IMR-90 (cell line): ENCODE measurements around the gene GALR1. TPM values are rescaled to one million over a fixed set of nuclear protein-coding genes. Genes with fewer than 3 reads are reported as not detected.

ENCODE experiments used
- ATAC-seq: fragments of 200-7000 bp; cut with Tn5 transposase; 2 replicates; pipeline ENCODE4 v1.9.1; 2020; ENCODE audit warnings: low read depth, mild to moderate bottlenecking, moderate library complexity
- BruUV-seq: library from RNA; stranded (reverse); fragments of 400-500 nt; replicated peaks from 2 replicates; lab custom pipeline; 2021; lab: Mats Ljungman, UMichigan
- CTCF ChIA-PET: fragments of 300-600 bp; formaldehyde crosslinking; extraction: SDS; loops from one replicate; lab custom pipeline; 2021; ENCODE audit warnings: antibody characterized with exemption; lab: Yijun Ruan, JAX
- POLR2A ChIA-PET: fragments of 300-600 bp; sonication (Branson Sonifier 250); formaldehyde crosslinking; loops from one replicate; lab custom pipeline; 2022; ENCODE audit warnings: antibody characterized with exemption; ENCODE audit not compliant: unreplicated experiment; lab: Charles Lee
- DNase-seq: peaks from one replicate; pipeline ENCODE4 v3.0.0; 2013
- H2AFZ ChIP-seq: replicated peaks from 2 replicates; pipeline ENCODE3; 2013; ENCODE audit warnings: low read length, mild to moderate bottlenecking; ENCODE audit not compliant: poor library complexity
- H2AK5ac ChIP-seq: 2 replicates; pipeline ENCODE4 v1.6.1; 2013; ENCODE audit warnings: low read depth, low read length, inconsistent platforms
- H2AK9ac ChIP-seq: replicated peaks from 2 replicates; pipeline ENCODE3; 2013; ENCODE audit warnings: mild to moderate bottlenecking, low read depth, low read length, moderate library complexity; ENCODE audit not compliant: poor library complexity
- H2BK120ac ChIP-seq: 2 replicates; pipeline ENCODE4 v1.6.1; 2013; ENCODE audit warnings: low read depth, low read length, inconsistent platforms
- H2BK15ac ChIP-seq: 3 replicates; pipeline ENCODE4 v1.6.1; 2013; ENCODE audit warnings: low read depth, low read length, inconsistent platforms
- H2BK20ac ChIP-seq: 2 replicates; pipeline ENCODE4 v1.6.1; 2013; ENCODE audit warnings: low read depth, mild to moderate bottlenecking, inconsistent platforms, low read length, moderate library complexity
- H2BK5ac ChIP-seq: 2 replicates; pipeline ENCODE4 v1.6.1; 2013; ENCODE audit warnings: mild to moderate bottlenecking, low read depth, low read length, inconsistent platforms; ENCODE audit not compliant: poor library complexity, severe bottlenecking
- H3K14ac ChIP-seq: replicated peaks from 2 replicates; pipeline ENCODE4 v1.6.1; 2013; ENCODE audit warnings: low read depth, low read length, inconsistent platforms
- H3K18ac ChIP-seq: 2 replicates; pipeline ENCODE4 v1.6.1; 2013; ENCODE audit warnings: low read depth, low read length, control low read depth
- H3K23ac ChIP-seq: 2 replicates; pipeline ENCODE4 v1.6.1; 2013; ENCODE audit warnings: low read depth, low read length, inconsistent platforms
- H3K27ac ChIP-seq: 2 replicates; pipeline ENCODE4 v1.5.1; 2013; ENCODE audit warnings: mild to moderate bottlenecking, control low read depth, low read length; ENCODE audit not compliant: insufficient read depth
- H3K27me3 ChIP-seq: 2 replicates; pipeline ENCODE4 v1.6.1; 2013; ENCODE audit warnings: low read length; ENCODE audit not compliant: control insufficient read depth, insufficient read depth
- H3K36me3 ChIP-seq: 2 replicates; pipeline ENCODE4 v1.6.1; 2013; ENCODE audit warnings: low read length, mixed read lengths; ENCODE audit not compliant: control insufficient read depth, insufficient read depth
- H3K4ac ChIP-seq: 2 replicates; pipeline ENCODE4 v1.6.1; 2013; ENCODE audit warnings: low read depth, low read length, inconsistent platforms
- H3K4me1 ChIP-seq: 2 replicates; pipeline ENCODE4 v1.6.1; 2013; ENCODE audit warnings: low read length, mixed read lengths; ENCODE audit not compliant: control insufficient read depth, insufficient read depth
- H3K4me2 ChIP-seq: 2 replicates; pipeline ENCODE4 v1.6.1; 2013; ENCODE audit warnings: low read depth, mild to moderate bottlenecking, control low read depth, low read length, moderate library complexity
- H3K4me3 ChIP-seq: 2 replicates; pipeline ENCODE4 v1.5.1; 2013; ENCODE audit warnings: low read depth, mild to moderate bottlenecking, control low read depth, low read length, moderate library complexity; ENCODE audit not compliant: insufficient read depth
- H3K56ac ChIP-seq: 2 replicates; pipeline ENCODE4 v1.6.1; 2013; ENCODE audit warnings: low read length, inconsistent platforms; ENCODE audit not compliant: insufficient read depth; ENCODE audit errors: extremely low read depth
- H3K79me1 ChIP-seq, 2 experiments: 2 replicates each; pipeline ENCODE4 v1.6.1; 2013; ENCODE audit warnings: low read length in 2 of 2, inconsistent platforms in 1 of 2, low read depth in 1 of 2
- H3K9ac ChIP-seq: 2 replicates; pipeline ENCODE4 v1.6.1; 2013; ENCODE audit warnings: low read depth, low read length, control low read depth
- H3K9me1 ChIP-seq: 2 replicates; pipeline ENCODE4 v1.6.1; 2013; ENCODE audit warnings: low read length, inconsistent platforms; ENCODE audit not compliant: insufficient read depth
- H3K9me3 ChIP-seq: 2 replicates; pipeline ENCODE4 v1.6.1; 2013; ENCODE audit warnings: low read length; ENCODE audit not compliant: control insufficient read depth, insufficient read depth
- H4K20me1 ChIP-seq: 2 replicates; pipeline ENCODE4 v1.6.1; 2013; ENCODE audit warnings: low read length, inconsistent platforms; ENCODE audit not compliant: insufficient read depth
- H4K5ac ChIP-seq: 2 replicates; pipeline ENCODE4 v1.6.1; 2013; ENCODE audit warnings: mild to moderate bottlenecking, low read depth, low read length, control low read depth
- H4K8ac ChIP-seq, 2 experiments: 2 replicates each; pipeline ENCODE4 v1.6.1; 2013; ENCODE audit warnings: low read depth in 2 of 2, low read length in 2 of 2, control low read depth in 1 of 2, inconsistent platforms in 1 of 2
- H4K91ac ChIP-seq: 2 replicates; pipeline ENCODE4 v1.6.1; 2013; ENCODE audit warnings: low read depth, low read length, inconsistent platforms; ENCODE audit not compliant: insufficient read depth
- CEBPB ChIP-seq: IDR thresholded peaks from 2 replicates; pipeline ENCODE4 v1.6.1; 2012; ENCODE audit warnings: low read depth, low read length, improper control_type of control experiment
- CHD1 ChIP-seq: IDR thresholded peaks from 2 replicates; pipeline ENCODE4 v1.6.1; 2012; ENCODE audit warnings: low read depth, low read length, improper control_type of control experiment
- FOS ChIP-seq: fragments of 150-350 bp; IDR thresholded peaks from 2 replicates; pipeline ENCODE4 v1.6.1; 2016; ENCODE audit warnings: low read depth, low read length
- MAFK ChIP-seq: IDR thresholded peaks from 2 replicates; pipeline ENCODE4 v1.6.1; 2012; ENCODE audit warnings: low read depth, low read length, improper control_type of control experiment
- RCOR1 ChIP-seq: IDR thresholded peaks from 2 replicates; pipeline ENCODE4 v1.6.1; 2012; ENCODE audit warnings: mild to moderate bottlenecking, low read length, improper control_type of control experiment; ENCODE audit not compliant: insufficient replicate concordance
- RFX5 ChIP-seq: IDR thresholded peaks from 2 replicates; pipeline ENCODE4 v1.8.0; 2012; ENCODE audit warnings: low read depth, mild to moderate bottlenecking, low read length, moderate library complexity
- SMC3 ChIP-seq: fragments of 150-350 bp; IDR thresholded peaks from 2 replicates; pipeline ENCODE4 v1.6.1; 2016; ENCODE audit warnings: low read depth, mild to moderate bottlenecking, antibody characterized with exemption, low read length, moderate library complexity
- WGBS, 2 experiments: methylation state at CpG; one replicate each; pipeline versions ENCODE4 v1.1.5 to v1.1.7; 2013; ENCODE audit warnings: missing lambda C conversion rate in 2 of 2; ENCODE audit not compliant: insufficient read length in 1 of 2; ENCODE audit errors: extremely low coverage in 2 of 2; 5-methylcytosine and 5-hydroxymethylcytosine counted together
- dilution Hi-C: fragments of 300-500 bp; cut with HindIII; formaldehyde crosslinking; loops from one replicate; pipeline ENCODE4 v1.14.3; 2018; ENCODE audit warnings: low sequenced_read_pairs; ENCODE audit not compliant: unreplicated experiment
- in situ Hi-C: fragments of 300-500 bp; cut with MboI; formaldehyde crosslinking; loops from 3 replicates; pipeline ENCODE4 v1.14.3; 2019; ENCODE audit warnings: low sequenced_read_pairs, inconsistent platforms, mixed read lengths
- intact Hi-C: fragments of 100-400 bp; cut with micrococcal nuclease; formaldehyde crosslinking; loops from 2 replicates; pipeline ENCODE4 v1.10.0; 2022
- polyA plus RNA-seq, 3 experiments: library from polyadenylated mRNA; depleted of rRNA; stranded (reverse); fragments of >200 nt; gene quantifications; 2 replicates each; pipeline ENCODE4 v1.2.3, GENCODE V29; 2012; ENCODE audit warnings: low replicate concordance in 1 of 3
- total RNA-seq: library from RNA; depleted of rRNA; stranded (reverse); fragments of >200 nt; gene quantifications from 2 replicates; pipeline ENCODE4 v1.2.3, GENCODE V29; 2012
- TF ChIP-seq, protein P1 (sequence below): conservative IDR thresholded peaks from 2 replicates; pipeline ENCODE4 v1.5.1; 2012; ENCODE audit warnings: mild to moderate bottlenecking, low read depth, low read length, improper control_type of control experiment

Gene GALR1
- total and polyA plus RNA-seq, 2 of the 4 experiments (the other 2 are of a cell fraction) = not detected

GRCh38 chr18:77223653-77224052, 26.0 kb upstream of the GALR1 start:
- H3K27me3 ChIP-seq = no peaks in the 10 kb centered on the region; the same call in none of the 2 replicates
- H3K4ac ChIP-seq = no peak overlapping the region
- no peak overlapping the region for H2BK5ac ChIP-seq
- no peak overlapping the region for H3K9ac ChIP-seq
- H4K91ac ChIP-seq = no peak overlapping the region
- no peaks in the 10 kb centered on the region for H3K36me3 ChIP-seq
- ChIA-PET POLR2A (no interaction called here), CTCF (interaction anchor here (0.7 to 1.3 kb wide), 3 partner anchors 12 to 142 kb away, joined by 3 to 7 read pairs (median 3); no protein-coding TSS in a partner anchor)
- H4K5ac ChIP-seq = no peak overlapping the region
- H2AK9ac ChIP-seq = no peak overlapping the region
- dilution Hi-C loops = no loop called here
- in situ Hi-C loops = loop anchor here (25.0 kb wide), 1 partner anchor 411 kb away; the partner anchor contains the start of gene ZNF236
- H3K18ac ChIP-seq = no peak overlapping the region
- peak; percentile 52 for DNase-seq
- ATAC-seq = peak; percentile 67
- no peaks in the 10 kb centered on the region for H3K9me3 ChIP-seq
- no peak overlapping the region for H2BK15ac ChIP-seq
- TF ChIP-seq RFX5 = no peak
- TF ChIP-seq, protein P1, sequence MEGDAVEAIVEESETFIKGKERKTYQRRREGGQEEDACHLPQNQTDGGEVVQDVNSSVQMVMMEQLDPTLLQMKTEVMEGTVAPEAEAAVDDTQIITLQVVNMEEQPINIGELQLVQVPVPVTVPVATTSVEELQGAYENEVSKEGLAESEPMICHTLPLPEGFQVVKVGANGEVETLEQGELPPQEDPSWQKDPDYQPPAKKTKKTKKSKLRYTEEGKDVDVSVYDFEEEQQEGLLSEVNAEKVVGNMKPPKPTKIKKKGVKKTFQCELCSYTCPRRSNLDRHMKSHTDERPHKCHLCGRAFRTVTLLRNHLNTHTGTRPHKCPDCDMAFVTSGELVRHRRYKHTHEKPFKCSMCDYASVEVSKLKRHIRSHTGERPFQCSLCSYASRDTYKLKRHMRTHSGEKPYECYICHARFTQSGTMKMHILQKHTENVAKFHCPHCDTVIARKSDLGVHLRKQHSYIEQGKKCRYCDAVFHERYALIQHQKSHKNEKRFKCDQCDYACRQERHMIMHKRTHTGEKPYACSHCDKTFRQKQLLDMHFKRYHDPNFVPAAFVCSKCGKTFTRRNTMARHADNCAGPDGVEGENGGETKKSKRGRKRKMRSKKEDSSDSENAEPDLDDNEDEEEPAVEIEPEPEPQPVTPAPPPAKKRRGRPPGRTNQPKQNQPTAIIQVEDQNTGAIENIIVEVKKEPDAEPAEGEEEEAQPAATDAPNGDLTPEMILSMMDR = no peak
- TF ChIP-seq CHD1 = no peak
- no peak for TF ChIP-seq SMC3
- peak; percentile 80 for TF ChIP-seq FOS
- no peak for TF ChIP-seq CEBPB
- no peak for TF ChIP-seq RCOR1
- TF ChIP-seq MAFK = 0 out of 2 replicates have a peak, but pooled peaks have one; percentile 9
- H3K23ac ChIP-seq = no peak overlapping the region
- 0 out of 2 replicates have a peak overlapping the region, but pooled peaks have one; percentile 30 for H3K4me2 ChIP-seq
- no peak overlapping the region for H2BK20ac ChIP-seq
- BruUV-seq = no TSS peak
- H2AFZ ChIP-seq = no peak overlapping the region
- no peaks in the 10 kb centered on the region; the same call in 1 of the 2 replicates for H3K9me1 ChIP-seq
- no peak overlapping the region for H3K14ac ChIP-seq
- H2AK5ac ChIP-seq = no peak overlapping the region
- intact Hi-C loops = no loop called here
- no peaks in the 10 kb centered on the region for H3K79me1 ChIP-seq
- H3K4me1 ChIP-seq = peaks cover 5% of the 10 kb centered on the region
- H3K4me3 ChIP-seq = no peak overlapping the region
- no peak overlapping the region for H2BK120ac ChIP-seq
- H4K8ac ChIP-seq = no peak overlapping the region
- no peaks in the 10 kb centered on the region for H4K20me1 ChIP-seq
- H3K56ac ChIP-seq = no peak overlapping the region
- no peak overlapping the region for H3K27ac ChIP-seq
- no CpG with 5 or more reads among the region's 2 CpGs for WGBS, 2 experiments
